GM12891 (cell line): ENCODE results near the gene ADM2.

Source experiments
- POLR2A ChIP-seq: IDR thresholded peaks from 2 replicates; pipeline ENCODE4 v1.6.1; 2011; ENCODE audit warnings: low read depth, low read length, control low read depth
- POLR2AphosphoS5 ChIP-seq: IDR thresholded peaks from 2 replicates; pipeline ENCODE4 v1.6.1; 2011; ENCODE audit warnings: low read depth, low read length, control low read depth
- TAF1 ChIP-seq: IDR thresholded peaks from 2 replicates; pipeline ENCODE4 v1.6.1; 2011; ENCODE audit warnings: low read depth, low read length, control low read depth

DNA sequence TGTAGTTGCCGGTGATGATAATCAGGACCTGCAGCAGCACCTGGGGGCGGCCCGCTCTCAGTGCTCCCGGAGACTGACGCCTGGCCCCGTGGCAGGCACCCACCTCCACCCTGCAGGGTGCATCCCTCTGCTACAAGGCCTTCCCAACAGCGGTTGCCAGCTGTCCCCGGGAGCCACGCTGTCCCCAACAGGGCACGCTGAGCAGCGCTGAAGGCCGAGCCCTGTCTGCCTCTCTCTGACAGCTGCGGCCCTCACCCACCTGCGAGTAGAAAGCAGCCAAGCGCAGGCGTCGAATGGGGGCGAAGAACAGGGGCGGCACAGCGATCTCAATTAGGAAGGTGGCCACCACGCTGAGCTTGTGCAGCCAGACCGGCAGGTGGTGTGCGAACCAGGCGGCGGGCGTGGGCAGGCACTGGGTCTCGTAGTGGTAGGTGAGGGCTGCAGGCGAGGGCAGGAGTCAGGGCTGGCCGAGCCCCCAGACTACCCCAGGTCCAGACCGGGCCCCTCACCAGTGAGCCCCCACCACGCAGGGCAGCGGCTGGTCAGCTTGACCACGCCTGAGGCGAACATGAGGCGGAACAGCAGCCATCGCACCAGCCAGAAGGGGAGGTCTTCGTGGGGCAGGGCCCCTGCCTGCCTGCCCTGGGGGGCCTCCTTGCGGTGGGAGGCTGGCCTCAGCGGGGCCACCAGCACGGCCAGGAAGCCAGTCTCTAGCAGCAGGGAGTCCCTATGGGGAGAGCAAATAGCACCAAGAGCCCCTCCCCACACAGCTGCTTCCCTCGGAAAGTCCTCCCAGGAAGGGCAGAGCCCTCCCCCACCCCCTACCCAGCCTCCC lies 24.6 kb downstream of the ADM2 start:
- no peak for TF ChIP-seq POLR2AphosphoS5
- TF ChIP-seq POLR2A, result no peak
- no peak for TF ChIP-seq TAF1
